Right lobe of liver (tissue), 4 donors: ENCODE results near the gene CORO2A.

Experiments used
- POLR2A ChIP-seq: fragments of 450-650 bp; IDR thresholded peaks from one replicate; pipeline ENCODE4 v1.6.1; 2017; ENCODE audit warnings: antibody characterized with exemption, mild to moderate bottlenecking
- TF ChIP-seq, protein P1 (sequence below), 4 donors: fragments of 200-600 bp in 3 of 4; fragments of 450-650 bp in 1 of 4; IDR thresholded peaks; one replicate each; pipeline versions ENCODE4 v1.5.1 to v1.8.0; 2016 to 2022; ENCODE audit warnings: antibody characterized with exemption in 4 of 4, mild to moderate bottlenecking in 2 of 4
- donor health status: DM: no; HTN: no; CAD: no.
- donor health status: DM: no; HTN: no; CAD: no.
- donor health status: DM: no; HTN: yes; CAD: no.

DNA sequence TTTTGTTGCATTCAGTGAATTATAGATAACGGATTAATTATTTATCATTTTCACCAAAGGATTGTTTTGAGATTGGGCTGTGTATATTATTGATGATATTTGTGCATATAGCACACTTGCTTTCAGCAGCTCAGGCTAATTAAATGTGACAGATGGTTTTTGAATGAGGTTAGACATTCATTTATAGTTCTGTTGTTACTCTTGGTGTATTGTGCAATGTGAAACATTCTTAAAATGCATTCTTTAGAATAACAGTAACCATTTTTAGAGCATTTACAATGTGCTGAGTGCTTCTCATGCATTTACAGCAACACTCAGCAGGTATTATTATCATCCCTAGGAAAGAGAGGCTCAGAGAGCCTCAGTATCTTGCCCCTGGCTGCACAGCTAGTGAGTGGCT lies 112.1 kb downstream of the CORO2A start:
- TF ChIP-seq, protein P1, sequence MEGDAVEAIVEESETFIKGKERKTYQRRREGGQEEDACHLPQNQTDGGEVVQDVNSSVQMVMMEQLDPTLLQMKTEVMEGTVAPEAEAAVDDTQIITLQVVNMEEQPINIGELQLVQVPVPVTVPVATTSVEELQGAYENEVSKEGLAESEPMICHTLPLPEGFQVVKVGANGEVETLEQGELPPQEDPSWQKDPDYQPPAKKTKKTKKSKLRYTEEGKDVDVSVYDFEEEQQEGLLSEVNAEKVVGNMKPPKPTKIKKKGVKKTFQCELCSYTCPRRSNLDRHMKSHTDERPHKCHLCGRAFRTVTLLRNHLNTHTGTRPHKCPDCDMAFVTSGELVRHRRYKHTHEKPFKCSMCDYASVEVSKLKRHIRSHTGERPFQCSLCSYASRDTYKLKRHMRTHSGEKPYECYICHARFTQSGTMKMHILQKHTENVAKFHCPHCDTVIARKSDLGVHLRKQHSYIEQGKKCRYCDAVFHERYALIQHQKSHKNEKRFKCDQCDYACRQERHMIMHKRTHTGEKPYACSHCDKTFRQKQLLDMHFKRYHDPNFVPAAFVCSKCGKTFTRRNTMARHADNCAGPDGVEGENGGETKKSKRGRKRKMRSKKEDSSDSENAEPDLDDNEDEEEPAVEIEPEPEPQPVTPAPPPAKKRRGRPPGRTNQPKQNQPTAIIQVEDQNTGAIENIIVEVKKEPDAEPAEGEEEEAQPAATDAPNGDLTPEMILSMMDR (IDR thresholded peaks at IDR 0.05), result no peak
- TF ChIP-seq POLR2A, result no peak
